Kidney (tissue), 14 donors: Measurements from ENCODE around the gene GRK6. TPM values are rescaled to one million over a fixed set of nuclear protein-coding genes. Genes with fewer than 3 reads are reported as not detected.

Source experiments
- DNase-seq, 5 donors: peaks; one replicate each; pipeline ENCODE4 v3.0.0-alpha.2; 2013 to 2020
- FAIRE-seq: peaks from 2 replicates; lab custom pipeline; 2012; peaks lifted over from hg19 to GRCh38; lab: Jason Lieb, UNC
- H3K27ac ChIP-seq, 2 donors: one replicate each; pipeline ENCODE4 v1.7.0; 2013; ENCODE audit warnings: low read depth in 2 of 2, low read length in 2 of 2, inconsistent platforms in 1 of 2
- H3K27me3 ChIP-seq: one replicate; pipeline ENCODE4 v1.7.1; 2013; ENCODE audit warnings: low read length, inconsistent platforms; ENCODE audit not compliant: control insufficient read depth, insufficient read depth
- H3K36me3 ChIP-seq, 3 donors: one replicate each; pipeline versions ENCODE4 v1.7.0 to v1.7.1; 2013; ENCODE audit warnings: low read length in 3 of 3, control low read depth in 1 of 3, inconsistent platforms in 1 of 3; ENCODE audit not compliant: insufficient read depth in 3 of 3, control insufficient read depth in 2 of 3
- H3K4me1 ChIP-seq, 3 donors: one replicate each; pipeline versions ENCODE4 v1.7.0 to v1.7.1; 2013; ENCODE audit warnings: low read length in 3 of 3, inconsistent platforms in 1 of 3, low read depth in 1 of 3; ENCODE audit not compliant: control insufficient read depth in 2 of 3, insufficient read depth in 2 of 3
- H3K4me3 ChIP-seq, 3 donors: one replicate each; pipeline versions ENCODE4 v1.7.0 to v1.8.1; 2013; ENCODE audit warnings: low read length in 3 of 3, control low read depth in 1 of 3, inconsistent platforms in 1 of 3
- H3K9ac ChIP-seq, 3 donors: one replicate each; pipeline versions ENCODE4 v1.7.0 to v1.7.1; 2013; ENCODE audit warnings: low read length in 3 of 3, control low read depth in 1 of 3, inconsistent platforms in 1 of 3
- H3K9me3 ChIP-seq, 3 donors: one replicate each; pipeline versions ENCODE4 v1.7.0 to v1.7.1; 2013; ENCODE audit warnings: low read length in 3 of 3, control low read depth in 1 of 3, inconsistent platforms in 1 of 3; ENCODE audit not compliant: control insufficient read depth in 2 of 3, insufficient read depth in 1 of 3
- intact Hi-C: fragments of 100-400 bp; cut with DNase I; formaldehyde crosslinking; loops from one replicate; pipeline ENCODE4 v1.11.1; 2022
- polyA plus RNA-seq: library from polyadenylated mRNA; stranded (reverse); fragments of 350-450 nt; fragmentation: Illumina TruSeq; extraction: RNeasy Lipid Tissue Mini Kit (QIAGEN cat#74804); gene quantifications from one replicate; pipeline ENCODE4 v1.2.3, GENCODE V29; 2014; ENCODE audit warnings: low read depth, low replicate concordance; ENCODE audit not compliant: insufficient read depth
- total RNA-seq: library from RNA; stranded (reverse); fragmentation: NEBNext Ultra II Directional; extraction: Animal tissue kit (Norgen Biotek cat#: 25700); gene quantifications from one replicate; pipeline ENCODE4 v1.2.1, GENCODE V29; 2021
- TF ChIP-seq, protein P1 (sequence below): IDR thresholded peaks from 3 replicates; pipeline ENCODE4 v1.5.1; 2012; ENCODE audit warnings: mild to moderate bottlenecking, moderate library complexity, borderline replicate concordance; ENCODE audit not compliant: insufficient read depth; ENCODE audit errors: extremely low read depth
- donor health status: control.
- donor health status: control.
- donor health status: control.
- donor health status: control.
- donor health status: control.
- donor health status: DM: yes; HTN: yes; CAD: no.
- donor health status: Normal renal cell carcinoma (clear cell type).

The GRK6 gene
- total and polyA plus RNA-seq, 2 donors from 2014 or later = 9.6 to 37.8 TPM

GRCh38 chr5:177446200-177447065 lies 20.0 kb downstream of the GRK6 start, which contains the start of gene PRR7:
TSS of gene PRR7 (plus strand) at chr5:177446814. CDS start at chr5:177455068, 8,254 bp downstream.
- Histone ChIP-seq H3K4me3 (peak within 1 kb of the TSS in 2 of 3 donors; percentile 31 to 48), H3K9me3 (no peaks in the 10 kb centered on the region), H3K27me3 (no peaks in the 10 kb centered on the region), H3K9ac (peak within 1 kb of the TSS in 1 of 3 donors; percentile 19), H3K4me1 (peaks cover 0 to 11% (median 6%) of the 10 kb centered on the region in 3 donors), H3K27ac (no peak within 1 kb of the TSS), H3K36me3 (no peaks in the 10 kb centered on the region)
- TF ChIP-seq, protein P1, sequence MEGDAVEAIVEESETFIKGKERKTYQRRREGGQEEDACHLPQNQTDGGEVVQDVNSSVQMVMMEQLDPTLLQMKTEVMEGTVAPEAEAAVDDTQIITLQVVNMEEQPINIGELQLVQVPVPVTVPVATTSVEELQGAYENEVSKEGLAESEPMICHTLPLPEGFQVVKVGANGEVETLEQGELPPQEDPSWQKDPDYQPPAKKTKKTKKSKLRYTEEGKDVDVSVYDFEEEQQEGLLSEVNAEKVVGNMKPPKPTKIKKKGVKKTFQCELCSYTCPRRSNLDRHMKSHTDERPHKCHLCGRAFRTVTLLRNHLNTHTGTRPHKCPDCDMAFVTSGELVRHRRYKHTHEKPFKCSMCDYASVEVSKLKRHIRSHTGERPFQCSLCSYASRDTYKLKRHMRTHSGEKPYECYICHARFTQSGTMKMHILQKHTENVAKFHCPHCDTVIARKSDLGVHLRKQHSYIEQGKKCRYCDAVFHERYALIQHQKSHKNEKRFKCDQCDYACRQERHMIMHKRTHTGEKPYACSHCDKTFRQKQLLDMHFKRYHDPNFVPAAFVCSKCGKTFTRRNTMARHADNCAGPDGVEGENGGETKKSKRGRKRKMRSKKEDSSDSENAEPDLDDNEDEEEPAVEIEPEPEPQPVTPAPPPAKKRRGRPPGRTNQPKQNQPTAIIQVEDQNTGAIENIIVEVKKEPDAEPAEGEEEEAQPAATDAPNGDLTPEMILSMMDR = no peak
- intact Hi-C loops = no loop called here
- DNase-seq (peak; percentile 71 to 91 (median 81)), FAIRE-seq (no peak)

- no peaks in the 10 kb centered on the region for H3K9me3 ChIP-seq
- H3K9ac ChIP-seq = no peak overlapping the region
- FAIRE-seq (no peak), DNase-seq (peak; percentile 83 to 92 (median 89))
- peak overlapping the region in 1 of 3 donors; percentile 25 for H3K4me3 ChIP-seq
- TF ChIP-seq, protein P1 = no peak
- H3K36me3 ChIP-seq = no peaks in the 10 kb centered on the region
- H3K27ac ChIP-seq = no peak overlapping the region
- intact Hi-C loops = no loop called here
- no peaks in the 10 kb centered on the region for H3K27me3 ChIP-seq
- H3K4me1 ChIP-seq = peaks cover 0 to 11% (median 6%) of the 10 kb centered on the region in 3 donors
These were observed 20.7 kb downstream of the GRK6 start for GRCh38 chr5:177447066-177447610.

GRCh38 chr5:177447611-177448243 lies 21.3 kb downstream of the GRK6 start:
- FAIRE-seq = no peak
- peak in 4 of 5 donors; percentile 42 to 92 (median 53) for DNase-seq
- H3K4me3 ChIP-seq = no peak overlapping the region
- H3K9me3 ChIP-seq = no peaks in the 10 kb centered on the region
- no peaks in the 10 kb centered on the region for H3K36me3 ChIP-seq
- no peaks in the 10 kb centered on the region for H3K27me3 ChIP-seq
- no peak overlapping the region for H3K27ac ChIP-seq
- H3K4me1 ChIP-seq = peaks cover 0 to 11% (median 6%) of the 10 kb centered on the region in 3 donors
- intact Hi-C loops = no loop called here
- H3K9ac ChIP-seq = no peak overlapping the region
- TF ChIP-seq, protein P1 = no peak
